Panc1 (cell line): Measurements from ENCODE around the gene NXPE3. TPM values are rescaled to one million over a fixed set of nuclear protein-coding genes. Genes with fewer than 3 reads are reported as not detected.

ENCODE experiments used
- ATAC-seq: fragments of 200-7000 bp; cut with Tn5 transposase; 2 replicates; pipeline ENCODE4 v1.9.1; 2020; ENCODE audit warnings: mild to moderate bottlenecking, moderate library complexity
- BruUV-seq: library from RNA; stranded (reverse); fragments of 400-500 nt; replicated peaks from 2 replicates; lab custom pipeline; 2021; lab: Mats Ljungman, UMichigan
- CTCF ChIA-PET: fragments of 300-600 bp; sonication (Branson Sonifier 250); formaldehyde crosslinking; loops from one replicate; lab custom pipeline; 2022; ENCODE audit warnings: antibody characterized with exemption; lab: Charles Lee
- POLR2A ChIA-PET: fragments of 300-600 bp; sonication (Branson Sonifier 250); formaldehyde crosslinking; loops from one replicate; lab custom pipeline; 2022; ENCODE audit warnings: antibody characterized with exemption; lab: Charles Lee
- DNase-seq: peaks from one replicate; pipeline ENCODE4 v3.0.0-alpha.2; 2010; ENCODE audit warnings: low read depth, low spot score
- H3K27ac ChIP-seq: 2 replicates; pipeline ENCODE4 v1.5.1; 2011; ENCODE audit warnings: mild to moderate bottlenecking, low read length, inconsistent platforms
- H3K27me3 ChIP-seq: fragments of 200-500 bp; sonication (Bioruptor generic); 2 replicates; pipeline ENCODE4 v1.6.0; 2014; ENCODE audit warnings: low read length, inconsistent platforms; ENCODE audit not compliant: control insufficient read depth, insufficient read depth
- H3K36me3 ChIP-seq: fragments of 200-500 bp; sonication (Bioruptor generic); 2 replicates; pipeline ENCODE4 v1.5.1; 2014; ENCODE audit warnings: inconsistent platforms, mild to moderate bottlenecking, low read length, moderate library complexity; ENCODE audit not compliant: control insufficient read depth, insufficient read depth
- H3K4me1 ChIP-seq: 2 replicates; pipeline ENCODE4 v1.5.1; 2011; ENCODE audit warnings: inconsistent platforms, mild to moderate bottlenecking, low read length, moderate library complexity; ENCODE audit not compliant: control insufficient read depth, insufficient read depth
- H3K4me3 ChIP-seq, 2 experiments: 2 replicates each; pipeline ENCODE4 v1.5.1; 2011 to 2012; ENCODE audit warnings: low read depth in 2 of 2, low read length in 2 of 2, mild to moderate bottlenecking in 2 of 2, inconsistent platforms in 1 of 2, moderate library complexity in 1 of 2
- H3K9me3 ChIP-seq: fragments of 200-500 bp; sonication (Bioruptor generic); 2 replicates; pipeline ENCODE4 v1.5.1; 2014; ENCODE audit warnings: low read depth, mild to moderate bottlenecking, inconsistent platforms, low read length, moderate library complexity; ENCODE audit not compliant: control insufficient read depth, insufficient read depth
- CTCF ChIP-seq: fragments of 450-650 bp; IDR thresholded peaks from 2 replicates; pipeline ENCODE4 v1.5.1; 2017; ENCODE audit warnings: mild to moderate bottlenecking
- POLR2AphosphoS5 ChIP-seq: IDR thresholded peaks from 2 replicates; pipeline ENCODE4 v1.6.1; 2012; ENCODE audit warnings: mild to moderate bottlenecking, low read depth, low read length, moderate library complexity
- SIN3A ChIP-seq: IDR thresholded peaks from 2 replicates; pipeline ENCODE4 v1.6.1; 2012; ENCODE audit warnings: low read depth, mild to moderate bottlenecking, low read length, moderate library complexity, borderline replicate concordance; ENCODE audit not compliant: insufficient read depth
- TCF7L2 ChIP-seq: IDR thresholded peaks from 2 replicates; pipeline ENCODE4 v1.6.1; 2011; ENCODE audit warnings: mild to moderate bottlenecking, low read depth, low read length, inconsistent platforms
- in situ Hi-C: cut with HindIII; loops from 2 replicates; pipeline ENCODE4 v1.10.0; 2016; ENCODE audit warnings: low sequenced_read_pairs, low pct_unique_long_range_greater_than_20kb
- intact Hi-C: fragments of 100-400 bp; cut with micrococcal nuclease; formaldehyde crosslinking; loops from one replicate; pipeline ENCODE4 v1.10.0; 2022; ENCODE audit not compliant: unreplicated experiment
- total RNA-seq: library from RNA; stranded (reverse); gene quantifications from one replicate; pipeline ENCODE4 v1.2.1, GENCODE V29; 2021; ENCODE audit not compliant: unreplicated experiment
- TF ChIP-seq, protein P1 (sequence below), 2 experiments: IDR thresholded peaks; 2 replicates each; pipeline ENCODE4 v1.6.1; 2011 to 2012; ENCODE audit warnings: low read depth in 2 of 2, control low read depth in 1 of 2, low read length in 1 of 2, mild to moderate bottlenecking in 1 of 2, moderate library complexity in 1 of 2; ENCODE audit not compliant: insufficient read depth in 1 of 2

The NXPE3 gene
- total RNA-seq, 1 experiment from 2014 or later = 30.4 TPM

DNA sequence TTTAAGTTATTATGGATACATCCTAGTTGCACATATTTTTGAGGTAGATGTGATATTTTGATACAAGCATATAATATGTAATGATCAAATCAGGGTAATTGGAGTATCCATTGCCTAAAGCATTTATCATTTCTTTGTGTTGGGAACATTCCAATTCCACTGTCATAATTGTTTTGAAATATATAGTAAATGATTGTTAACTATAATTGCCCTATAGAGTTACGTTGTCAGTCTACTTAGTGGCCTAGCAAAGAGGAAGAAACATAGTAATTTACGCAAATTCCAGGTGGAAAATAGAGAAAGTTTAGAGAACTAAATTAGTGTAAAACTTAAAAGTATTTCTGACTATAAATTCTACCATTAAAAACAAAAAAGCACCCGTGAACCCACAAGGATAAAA lies 24.9 kb downstream of the NXPE3 start:
- CTCF ChIA-PET = no interaction called here
- DNase-seq = no peak
- ATAC-seq = no peak
- H3K4me1 ChIP-seq = no peaks in the 10 kb centered on the region
- POLR2A ChIA-PET = no interaction called here
- in situ Hi-C loops = loop anchor here (25.0 kb wide), 1 partner anchor 733 kb away; no protein-coding TSS in a partner anchor
- no TSS peak for BruUV-seq
- no peak overlapping the region for H3K4me3 ChIP-seq
- no peaks in the 10 kb centered on the region for H3K9me3 ChIP-seq
- no peak overlapping the region for H3K27ac ChIP-seq
- H3K36me3 ChIP-seq = peaks cover 4% of the 10 kb centered on the region; the same call in 1 of the 2 replicates
- intact Hi-C loops = loop anchor here (5.0 kb wide), 1 partner anchor 733 kb away; no protein-coding TSS in a partner anchor
- no peak for TF ChIP-seq POLR2AphosphoS5
- no peak for TF ChIP-seq SIN3A
- no peak for TF ChIP-seq CTCF
- TF ChIP-seq TCF7L2 = no peak
- TF ChIP-seq, protein P1, sequence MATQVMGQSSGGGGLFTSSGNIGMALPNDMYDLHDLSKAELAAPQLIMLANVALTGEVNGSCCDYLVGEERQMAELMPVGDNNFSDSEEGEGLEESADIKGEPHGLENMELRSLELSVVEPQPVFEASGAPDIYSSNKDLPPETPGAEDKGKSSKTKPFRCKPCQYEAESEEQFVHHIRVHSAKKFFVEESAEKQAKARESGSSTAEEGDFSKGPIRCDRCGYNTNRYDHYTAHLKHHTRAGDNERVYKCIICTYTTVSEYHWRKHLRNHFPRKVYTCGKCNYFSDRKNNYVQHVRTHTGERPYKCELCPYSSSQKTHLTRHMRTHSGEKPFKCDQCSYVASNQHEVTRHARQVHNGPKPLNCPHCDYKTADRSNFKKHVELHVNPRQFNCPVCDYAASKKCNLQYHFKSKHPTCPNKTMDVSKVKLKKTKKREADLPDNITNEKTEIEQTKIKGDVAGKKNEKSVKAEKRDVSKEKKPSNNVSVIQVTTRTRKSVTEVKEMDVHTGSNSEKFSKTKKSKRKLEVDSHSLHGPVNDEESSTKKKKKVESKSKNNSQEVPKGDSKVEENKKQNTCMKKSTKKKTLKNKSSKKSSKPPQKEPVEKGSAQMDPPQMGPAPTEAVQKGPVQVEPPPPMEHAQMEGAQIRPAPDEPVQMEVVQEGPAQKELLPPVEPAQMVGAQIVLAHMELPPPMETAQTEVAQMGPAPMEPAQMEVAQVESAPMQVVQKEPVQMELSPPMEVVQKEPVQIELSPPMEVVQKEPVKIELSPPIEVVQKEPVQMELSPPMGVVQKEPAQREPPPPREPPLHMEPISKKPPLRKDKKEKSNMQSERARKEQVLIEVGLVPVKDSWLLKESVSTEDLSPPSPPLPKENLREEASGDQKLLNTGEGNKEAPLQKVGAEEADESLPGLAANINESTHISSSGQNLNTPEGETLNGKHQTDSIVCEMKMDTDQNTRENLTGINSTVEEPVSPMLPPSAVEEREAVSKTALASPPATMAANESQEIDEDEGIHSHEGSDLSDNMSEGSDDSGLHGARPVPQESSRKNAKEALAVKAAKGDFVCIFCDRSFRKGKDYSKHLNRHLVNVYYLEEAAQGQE (IDR thresholded peaks at IDR 0.05; ENCODE audit: insufficient read depth in 1 of 2, low read depth in 2 of 2, low read length in 1 of 2) = no peak
- H3K27me3 ChIP-seq = no peaks in the 10 kb centered on the region

GRCh38 chr3:101806491-101806890 lies 27.5 kb downstream of the NXPE3 start:
- intact Hi-C loops (no loop called here), in situ Hi-C loops (loop anchor here (25.0 kb wide), 1 partner anchor 731 kb away; no protein-coding TSS in a partner anchor)
- TF ChIP-seq TCF7L2 (no peak), POLR2AphosphoS5 (no peak), SIN3A (no peak), CTCF (no peak)
- TF ChIP-seq, protein P1 (IDR thresholded peaks at IDR 0.05; ENCODE audit: insufficient read depth in 1 of 2, low read depth in 2 of 2, low read length in 1 of 2) = no peak
- no peaks in the 10 kb centered on the region for H3K4me1 ChIP-seq
- H3K4me3 ChIP-seq = no peak overlapping the region
- no peak overlapping the region for H3K27ac ChIP-seq
- ATAC-seq (no peak), DNase-seq (no peak)
- H3K9me3 ChIP-seq = no peaks in the 10 kb centered on the region
- CTCF ChIA-PET = no interaction called here
- POLR2A ChIA-PET = no interaction called here
- no TSS peak for BruUV-seq
- H3K36me3 ChIP-seq = peaks cover 4% of the 10 kb centered on the region; the same call in 1 of the 2 replicates
- no peaks in the 10 kb centered on the region for H3K27me3 ChIP-seq
